ENCODE results near the gene FAT2.

GRCh38 chr5:151569132-151570046, 21.7 kb downstream of the FAT2 start:
- TF ChIP-seq, protein P1, sequence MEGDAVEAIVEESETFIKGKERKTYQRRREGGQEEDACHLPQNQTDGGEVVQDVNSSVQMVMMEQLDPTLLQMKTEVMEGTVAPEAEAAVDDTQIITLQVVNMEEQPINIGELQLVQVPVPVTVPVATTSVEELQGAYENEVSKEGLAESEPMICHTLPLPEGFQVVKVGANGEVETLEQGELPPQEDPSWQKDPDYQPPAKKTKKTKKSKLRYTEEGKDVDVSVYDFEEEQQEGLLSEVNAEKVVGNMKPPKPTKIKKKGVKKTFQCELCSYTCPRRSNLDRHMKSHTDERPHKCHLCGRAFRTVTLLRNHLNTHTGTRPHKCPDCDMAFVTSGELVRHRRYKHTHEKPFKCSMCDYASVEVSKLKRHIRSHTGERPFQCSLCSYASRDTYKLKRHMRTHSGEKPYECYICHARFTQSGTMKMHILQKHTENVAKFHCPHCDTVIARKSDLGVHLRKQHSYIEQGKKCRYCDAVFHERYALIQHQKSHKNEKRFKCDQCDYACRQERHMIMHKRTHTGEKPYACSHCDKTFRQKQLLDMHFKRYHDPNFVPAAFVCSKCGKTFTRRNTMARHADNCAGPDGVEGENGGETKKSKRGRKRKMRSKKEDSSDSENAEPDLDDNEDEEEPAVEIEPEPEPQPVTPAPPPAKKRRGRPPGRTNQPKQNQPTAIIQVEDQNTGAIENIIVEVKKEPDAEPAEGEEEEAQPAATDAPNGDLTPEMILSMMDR (conservative IDR thresholded peaks at IDR 0.05; ENCODE audit: low read depth, low read length), result no peak
- no peak for TF ChIP-seq EZH2 (IDR thresholded peaks at IDR 0.05; ENCODE audit: borderline replicate concordance, low read depth, low read length, poor library complexity, severe bottlenecking)
